A673 (cell line): ENCODE measurements around the gene KLHL33.

ENCODE experiments used
- EZH2 ChIP-seq: fragments of 200-600 bp; sonication (generic); IDR thresholded peaks from 2 replicates; pipeline ENCODE4 v1.6.1; 2017; ENCODE audit warnings: borderline replicate concordance, low read depth, mild to moderate bottlenecking, mixed read lengths, antibody characterized with exemption, low read length; ENCODE audit not compliant: poor library complexity, severe bottlenecking
- TF ChIP-seq, protein P1 (sequence below): fragments of 300-800, 200-600 bp; sonication (generic); conservative IDR thresholded peaks from 2 replicates; pipeline ENCODE4 v1.5.1; 2017; ENCODE audit warnings: low read depth, mild to moderate bottlenecking, antibody characterized with exemption, low read length, moderate library complexity, mixed read lengths

DNA sequence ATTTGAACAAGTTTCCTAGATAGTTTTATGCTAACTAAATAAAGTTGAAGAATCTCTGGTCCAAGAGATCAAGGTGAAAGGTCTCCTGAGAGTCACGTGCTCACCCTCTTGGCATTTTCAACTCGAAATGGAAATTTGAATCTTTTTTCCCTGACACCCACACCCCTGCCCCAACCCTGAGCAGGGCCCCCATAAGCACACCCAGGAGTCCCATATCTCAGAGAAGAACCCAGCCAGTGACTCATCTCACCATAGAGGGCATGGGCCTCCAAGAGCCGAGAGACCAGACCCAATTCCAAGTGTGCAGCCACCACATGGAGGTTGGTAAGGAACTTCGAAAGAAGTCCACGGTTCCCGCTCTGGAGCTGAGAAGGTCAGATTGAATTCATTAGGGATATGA lies 55.3 kb downstream of the KLHL33 start:
- TF ChIP-seq, protein P1, sequence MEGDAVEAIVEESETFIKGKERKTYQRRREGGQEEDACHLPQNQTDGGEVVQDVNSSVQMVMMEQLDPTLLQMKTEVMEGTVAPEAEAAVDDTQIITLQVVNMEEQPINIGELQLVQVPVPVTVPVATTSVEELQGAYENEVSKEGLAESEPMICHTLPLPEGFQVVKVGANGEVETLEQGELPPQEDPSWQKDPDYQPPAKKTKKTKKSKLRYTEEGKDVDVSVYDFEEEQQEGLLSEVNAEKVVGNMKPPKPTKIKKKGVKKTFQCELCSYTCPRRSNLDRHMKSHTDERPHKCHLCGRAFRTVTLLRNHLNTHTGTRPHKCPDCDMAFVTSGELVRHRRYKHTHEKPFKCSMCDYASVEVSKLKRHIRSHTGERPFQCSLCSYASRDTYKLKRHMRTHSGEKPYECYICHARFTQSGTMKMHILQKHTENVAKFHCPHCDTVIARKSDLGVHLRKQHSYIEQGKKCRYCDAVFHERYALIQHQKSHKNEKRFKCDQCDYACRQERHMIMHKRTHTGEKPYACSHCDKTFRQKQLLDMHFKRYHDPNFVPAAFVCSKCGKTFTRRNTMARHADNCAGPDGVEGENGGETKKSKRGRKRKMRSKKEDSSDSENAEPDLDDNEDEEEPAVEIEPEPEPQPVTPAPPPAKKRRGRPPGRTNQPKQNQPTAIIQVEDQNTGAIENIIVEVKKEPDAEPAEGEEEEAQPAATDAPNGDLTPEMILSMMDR, result no peak
- no peak for TF ChIP-seq EZH2
